Bone marrow (tissue), 2 donors: ENCODE data around the gene ERCC1.

ENCODE experiments used
- DNase-seq, 2 donors: peaks; one replicate each; lab custom pipeline; 2025; lab: John Stamatoyannopoulos, UW

Gene ERCC1

DNA sequence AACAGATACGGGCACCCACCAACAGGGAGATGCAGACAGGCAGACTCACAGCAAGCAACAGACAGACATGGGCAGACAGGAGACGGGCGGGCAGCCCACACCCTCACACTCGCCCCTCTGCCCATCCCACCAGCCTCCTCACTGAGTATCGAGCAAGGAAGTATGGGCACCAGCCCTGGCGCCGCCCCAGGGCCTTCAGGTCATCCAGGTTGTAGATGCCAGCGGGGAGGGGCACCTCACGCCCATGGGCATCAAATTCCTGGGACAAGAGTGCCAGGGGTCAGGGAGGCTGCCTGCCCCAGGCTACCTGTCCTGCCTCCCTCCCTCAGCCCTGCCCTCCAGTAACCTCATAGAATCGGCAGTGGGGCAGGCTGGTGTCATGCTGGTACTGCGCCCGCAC is 59.0 kb downstream of the ERCC1 start:
- DNase-seq, result no peak

GRCh38 chr19:45363861-45364459 is 59.8 kb downstream of the ERCC1 start:
- DNase-seq, result no peak

- DNase-seq, result no peak
Measured at GRCh38 chr19:45362291-45362690, 61.4 kb downstream of the ERCC1 start.

GRCh38 chr19:45361608-45362007 is 62.1 kb downstream of the ERCC1 start:
- no peak for DNase-seq

- DNase-seq, result no peak
Measured at GRCh38 chr19:45358213-45358792, 65.4 kb downstream of the ERCC1 start.

GRCh38 chr19:45357445-45357783 is 66.3 kb downstream of the ERCC1 start:
- DNase-seq, result no peak
